ENCODE measurements around the gene ASIC4.

Gene ASIC4

DNA sequence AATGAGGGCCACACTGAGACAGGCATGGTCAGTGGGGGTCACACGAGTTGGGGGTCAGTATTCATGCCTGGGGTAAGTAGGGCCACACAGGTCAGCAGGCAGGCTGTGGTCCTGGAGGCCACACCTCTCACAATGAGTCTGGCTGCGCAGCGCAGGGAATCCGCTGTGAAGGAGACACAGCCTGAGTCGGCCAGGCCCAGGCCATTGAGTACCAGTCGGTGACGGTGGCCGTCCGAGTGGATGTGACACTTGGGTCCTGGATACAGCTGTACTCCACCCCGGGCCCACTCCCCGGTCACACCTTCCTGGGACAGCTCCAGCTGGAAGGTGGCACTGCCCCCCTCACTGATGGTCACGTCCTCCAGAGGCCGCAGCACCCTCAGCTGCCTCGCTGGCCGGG, 40.1 kb downstream of the ASIC4 start:
- DNase-seq = no peak

DNA sequence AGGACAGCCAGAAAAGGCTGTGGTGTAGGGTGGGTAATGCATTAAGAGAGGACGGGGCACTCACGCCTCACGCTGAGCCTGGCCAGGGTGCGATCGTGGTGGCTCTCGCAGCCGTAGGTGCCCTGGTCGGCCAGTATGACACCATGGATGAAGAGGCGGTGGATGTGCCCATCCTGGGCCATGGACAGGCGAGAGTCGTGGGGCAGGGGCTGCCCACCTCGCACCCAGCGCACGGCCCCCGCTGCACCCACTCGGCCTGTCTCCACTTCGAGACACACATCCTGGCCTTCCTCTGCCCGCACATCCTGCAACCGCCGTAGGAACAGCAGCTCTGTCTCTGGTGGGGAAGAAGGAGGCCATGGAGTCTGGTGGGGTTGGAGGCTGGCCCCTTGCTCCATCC, 41.7 kb downstream of the ASIC4 start:
- DNase-seq = no peak

DNA sequence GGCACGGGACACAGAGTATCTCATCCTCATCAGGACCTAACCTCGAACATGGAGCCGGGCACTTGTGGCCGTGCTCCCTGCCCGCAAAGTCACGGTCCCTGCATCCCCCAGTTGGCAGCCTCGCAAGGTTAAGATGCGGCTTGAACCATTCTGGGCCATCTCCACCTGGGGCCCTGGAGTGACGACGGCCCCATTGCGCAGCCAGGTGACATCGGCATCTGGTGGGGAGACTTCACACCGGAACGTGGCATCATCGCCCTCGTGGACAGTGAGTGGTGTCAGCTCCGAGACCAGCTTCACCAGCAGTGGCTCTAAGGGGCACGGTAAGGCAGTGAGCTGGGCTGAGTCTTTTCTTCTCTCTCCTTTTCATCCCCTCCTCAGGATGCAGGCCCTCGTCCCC, 42.1 kb downstream of the ASIC4 start:
- no peak for DNase-seq

DNA sequence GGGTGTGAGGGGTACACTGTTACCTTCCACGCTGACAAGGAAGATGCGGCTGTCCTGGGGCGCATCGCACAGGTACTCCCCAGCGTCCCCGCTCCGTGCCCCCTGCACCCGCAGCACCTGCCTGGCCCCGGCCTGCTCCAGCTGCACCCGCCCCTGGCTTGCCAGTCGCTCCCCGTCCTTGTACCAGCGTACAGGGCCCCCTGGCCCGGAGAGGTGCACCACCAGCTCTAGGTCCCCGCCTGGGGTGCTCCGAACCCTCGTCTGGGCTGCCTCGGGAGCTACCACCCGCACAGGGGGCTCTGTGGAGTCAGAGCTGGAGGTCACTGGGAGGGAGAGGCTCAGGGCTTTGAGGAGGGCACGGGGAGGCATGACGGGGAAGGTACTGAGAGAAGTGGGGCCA, 43.0 kb downstream of the ASIC4 start:
- DNase-seq = no peak

DNA sequence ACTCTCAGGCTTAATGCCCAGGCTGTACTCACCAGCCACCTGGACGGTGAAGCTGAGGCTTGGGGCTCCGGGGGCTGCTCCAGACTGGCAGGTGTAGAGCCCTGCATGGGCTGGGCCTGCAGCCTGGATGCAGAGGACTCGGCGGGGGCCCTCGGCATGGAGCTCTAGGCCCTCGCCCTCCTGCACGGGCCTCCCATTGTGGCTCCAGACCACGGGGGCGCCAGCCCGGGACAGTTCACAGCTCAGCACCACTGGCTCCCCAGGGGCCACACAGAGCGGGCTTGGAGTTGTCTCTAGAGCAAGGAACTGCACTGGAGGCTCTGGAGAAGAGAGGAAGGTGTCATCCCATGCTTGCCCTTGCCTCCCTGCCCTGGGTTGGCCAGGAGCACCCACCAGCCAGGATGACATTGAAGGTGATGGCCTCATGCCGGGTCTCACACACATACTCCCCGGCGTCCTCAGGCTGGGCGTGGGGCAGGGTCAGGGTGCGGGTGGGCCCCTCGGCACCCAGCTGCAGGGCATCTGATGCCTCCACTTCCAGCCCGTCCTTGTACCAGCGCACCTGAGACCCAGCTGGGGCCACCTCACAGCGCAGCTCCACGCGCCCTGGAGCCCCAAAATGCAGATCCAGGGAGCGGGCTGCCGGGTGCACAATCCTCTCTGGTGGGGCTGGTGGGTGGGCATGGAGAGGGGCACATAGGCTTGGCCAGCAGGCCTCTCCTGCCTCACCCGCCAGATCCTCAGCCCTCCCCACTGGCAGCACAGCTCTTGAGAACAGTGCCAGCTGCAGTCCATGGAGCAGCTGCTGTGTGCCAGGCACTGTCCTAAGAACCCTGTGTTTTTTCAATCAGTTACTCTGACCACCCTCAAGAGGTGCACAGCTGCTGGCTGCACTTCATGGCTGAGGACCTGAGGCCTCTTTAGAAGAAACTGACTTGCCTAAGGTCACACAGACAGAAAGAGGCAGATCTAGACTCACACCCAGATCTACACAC, 43.8 kb downstream of the ASIC4 start:
- no peak for DNase-seq

DNA sequence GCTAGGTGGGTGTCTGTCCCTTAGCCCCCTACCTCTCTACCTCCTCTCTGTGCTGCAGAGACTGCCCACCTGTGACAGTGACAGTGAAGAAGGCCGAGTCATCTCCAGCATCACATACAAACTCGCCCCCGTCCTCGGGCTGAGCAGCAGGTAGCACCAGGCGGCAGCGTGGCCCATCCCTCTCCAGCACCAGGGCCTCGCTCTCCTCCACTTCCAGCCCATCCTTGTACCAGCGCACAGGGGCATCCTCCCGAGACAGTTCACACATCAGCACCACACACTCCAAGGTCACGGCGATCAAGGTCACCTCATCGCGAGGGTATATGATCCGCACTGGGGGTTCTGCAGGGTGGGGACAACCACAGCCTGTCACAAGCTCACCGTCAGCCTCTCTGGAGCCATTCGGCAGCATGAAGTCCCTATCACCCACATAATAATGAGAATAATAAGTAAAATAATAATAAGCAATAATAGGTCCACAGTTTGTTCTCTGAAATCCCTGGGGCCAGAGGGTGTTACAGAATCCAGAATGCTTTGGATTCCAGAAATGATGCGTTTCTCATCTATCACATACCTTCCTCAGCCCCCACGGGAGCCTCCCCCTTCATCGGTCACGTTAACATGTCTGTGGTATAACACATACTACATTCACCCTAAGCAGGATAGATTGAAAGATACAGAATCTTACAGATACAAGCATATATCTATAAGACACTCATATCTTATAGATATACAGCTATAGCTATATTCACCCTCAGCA, 45.1 kb downstream of the ASIC4 start:
- no peak for DNase-seq

DNA sequence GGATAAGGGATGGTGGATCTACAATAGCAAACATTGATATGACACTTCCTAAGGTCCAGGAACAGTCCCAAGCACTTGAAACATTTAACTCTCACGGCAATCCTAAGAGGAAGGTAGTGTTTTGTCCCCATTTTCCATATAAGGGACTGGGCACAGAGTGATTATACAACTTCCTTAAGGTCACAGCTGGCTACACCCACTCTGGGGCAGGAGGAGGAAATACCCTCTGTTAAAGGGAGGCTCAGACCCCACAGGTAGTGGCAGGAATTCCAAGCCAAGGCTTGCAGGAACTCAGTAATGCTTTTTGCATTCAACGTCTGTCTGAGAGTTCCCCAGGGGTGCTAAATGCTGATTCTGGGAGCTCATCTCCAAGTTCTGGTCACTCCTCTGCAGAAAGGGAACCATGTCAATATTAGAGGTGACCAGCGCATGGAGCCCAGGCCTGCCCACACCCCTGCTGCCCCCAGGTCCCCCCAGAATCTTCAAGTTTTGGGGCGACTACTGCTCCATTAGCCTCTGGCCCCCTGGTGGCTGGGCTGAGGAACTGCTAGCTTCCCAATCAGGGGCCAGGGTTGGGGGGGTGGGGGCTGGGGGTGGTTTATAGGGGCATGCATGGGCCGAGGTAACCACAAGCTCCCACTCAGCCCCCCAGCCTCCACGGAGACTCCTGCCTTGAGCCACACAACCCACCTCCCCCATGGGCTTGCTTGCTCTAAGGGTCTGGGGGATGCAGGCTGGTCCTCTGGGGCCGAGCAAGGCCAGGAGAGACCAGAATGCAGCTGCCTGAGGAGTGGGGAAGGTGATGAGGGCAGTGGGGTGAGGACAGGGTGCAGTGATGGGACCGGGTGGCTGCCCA, 46.0 kb downstream of the ASIC4 start:
- no peak for DNase-seq

DNA sequence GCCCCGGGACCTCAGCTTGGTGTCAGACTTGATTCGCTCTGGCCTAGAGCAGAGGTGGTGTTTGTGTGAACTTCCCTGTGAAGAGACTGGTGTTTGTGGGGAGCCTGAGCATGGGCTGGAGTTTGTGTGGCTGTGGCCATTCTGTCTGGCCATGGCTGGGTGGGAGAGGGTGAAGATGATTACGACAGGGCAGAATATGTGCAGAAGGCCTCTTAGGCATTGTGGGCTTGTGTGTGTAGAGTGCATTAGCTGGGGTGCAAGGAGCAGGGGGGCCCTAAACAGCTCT, 46.6 kb downstream of the ASIC4 start:
- no peak for DNase-seq

DNA sequence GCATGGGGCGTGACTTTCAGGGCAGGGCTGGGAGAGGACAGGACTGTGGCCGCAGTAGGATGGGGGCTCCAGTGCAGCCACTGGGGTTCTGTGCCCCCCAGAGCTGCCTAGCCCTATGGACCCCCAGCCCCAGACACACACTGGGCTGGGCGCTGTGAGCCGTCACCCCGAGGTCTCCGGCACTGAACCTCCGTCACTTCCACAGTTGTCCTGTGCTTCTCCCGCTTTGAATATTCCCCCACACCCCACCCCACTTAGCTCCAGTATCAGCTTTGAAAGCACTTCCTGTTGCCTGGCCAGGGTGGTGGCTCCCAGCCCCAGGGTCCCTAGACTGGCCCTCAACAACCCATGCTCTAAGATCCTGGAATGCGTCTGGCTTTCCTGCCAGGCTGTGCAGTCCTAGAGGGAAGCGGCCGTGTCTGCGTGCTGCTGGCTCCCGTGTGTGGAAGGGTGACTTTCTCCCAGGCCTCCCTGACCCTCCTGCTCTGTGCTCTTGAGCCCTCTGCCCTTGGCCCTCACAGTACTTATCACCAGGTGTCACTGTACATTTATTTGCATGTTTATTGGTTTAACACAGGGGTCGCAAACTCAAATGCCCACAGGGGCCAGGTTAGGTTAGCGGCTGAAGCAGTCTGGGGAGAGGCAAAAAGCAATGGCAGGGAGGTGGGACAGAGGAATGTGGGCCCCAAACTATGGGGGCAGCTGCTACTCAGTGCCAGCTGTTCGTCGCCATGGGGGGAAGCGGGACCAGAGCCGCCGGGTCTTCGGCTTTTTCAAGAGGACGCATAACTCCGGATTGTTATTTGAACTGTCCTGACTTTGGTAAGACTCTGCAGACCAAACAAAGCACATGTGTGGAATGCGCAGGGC, 47.1 kb downstream of the ASIC4 start:
- no peak for DNase-seq

DNA sequence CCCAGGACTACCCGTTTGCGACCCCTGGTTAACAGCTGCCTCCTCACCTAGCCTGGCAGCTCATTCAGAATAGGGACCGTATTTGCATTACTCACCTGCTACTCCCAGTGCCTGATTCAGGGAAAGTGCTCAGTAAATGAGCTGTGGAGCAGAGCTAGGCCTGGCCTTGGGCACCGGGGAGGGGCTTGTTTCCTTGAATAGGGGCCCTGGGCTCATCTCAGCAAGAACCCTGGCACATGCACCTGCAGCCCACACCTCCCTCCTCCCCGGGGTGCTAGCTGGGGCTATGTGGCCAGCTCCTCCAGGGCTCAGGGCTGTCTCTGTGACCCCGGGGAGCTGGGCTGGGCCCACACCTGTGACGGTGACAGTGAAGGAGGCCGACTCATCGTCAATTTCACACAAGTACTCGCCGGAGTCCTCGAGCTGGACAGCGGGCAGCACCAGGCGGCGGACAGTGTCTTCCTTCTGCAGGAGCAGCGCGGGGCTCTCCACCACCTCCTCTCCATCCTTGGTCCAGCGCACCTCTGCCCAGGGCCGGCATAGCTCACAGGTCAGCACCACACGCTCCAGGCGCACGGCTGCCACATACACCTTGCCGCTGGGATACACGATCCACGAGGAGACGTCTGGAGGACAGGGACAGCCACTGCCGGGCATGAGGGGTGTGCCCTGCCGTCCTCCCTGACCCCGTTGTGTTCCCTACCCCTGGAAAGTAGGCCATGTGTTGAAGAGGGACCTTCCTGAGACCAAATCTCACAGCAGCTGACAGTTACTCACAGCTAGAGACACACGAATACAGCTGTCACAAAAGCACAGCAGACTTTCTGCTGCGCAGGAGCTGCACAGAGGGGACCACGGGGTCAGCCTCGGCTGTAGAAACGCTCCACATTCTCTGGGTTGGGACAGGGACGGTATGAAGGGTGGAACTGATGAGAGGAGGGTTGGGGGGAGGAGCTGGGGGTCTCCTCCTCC, 48.1 kb downstream of the ASIC4 start:
- DNase-seq = no peak

DNA sequence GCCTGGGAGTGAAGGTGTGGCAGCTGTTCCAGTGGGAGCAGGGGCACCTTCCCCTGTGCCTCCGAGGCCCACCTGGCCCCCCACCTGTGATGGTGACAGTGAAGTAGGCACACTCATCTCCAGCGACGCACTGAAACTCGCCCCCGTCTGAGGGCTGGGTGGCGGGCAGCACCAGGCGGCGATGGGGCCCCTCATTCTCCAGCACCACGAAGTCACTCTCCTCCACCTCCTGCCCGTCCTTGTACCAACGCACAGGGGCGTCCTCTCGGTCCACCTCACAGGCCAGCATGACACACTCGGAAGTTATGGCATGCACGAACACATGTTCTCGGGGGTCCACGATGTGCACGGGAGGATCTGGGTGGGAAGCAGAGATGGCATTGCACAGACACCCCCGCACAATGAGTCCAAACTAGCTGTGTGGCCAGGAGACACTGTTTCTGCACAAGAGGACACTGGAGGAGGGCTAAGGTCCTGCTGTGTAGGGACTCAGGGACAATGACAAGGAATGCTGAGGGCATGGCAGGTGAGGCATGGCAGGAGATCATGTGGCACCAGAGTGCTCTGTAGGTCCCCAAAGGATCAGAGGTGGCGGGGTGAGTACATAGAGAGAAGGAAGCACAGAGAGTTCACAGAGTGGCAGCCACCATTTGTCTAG, 49.1 kb downstream of the ASIC4 start:
- DNase-seq = no peak

DNA sequence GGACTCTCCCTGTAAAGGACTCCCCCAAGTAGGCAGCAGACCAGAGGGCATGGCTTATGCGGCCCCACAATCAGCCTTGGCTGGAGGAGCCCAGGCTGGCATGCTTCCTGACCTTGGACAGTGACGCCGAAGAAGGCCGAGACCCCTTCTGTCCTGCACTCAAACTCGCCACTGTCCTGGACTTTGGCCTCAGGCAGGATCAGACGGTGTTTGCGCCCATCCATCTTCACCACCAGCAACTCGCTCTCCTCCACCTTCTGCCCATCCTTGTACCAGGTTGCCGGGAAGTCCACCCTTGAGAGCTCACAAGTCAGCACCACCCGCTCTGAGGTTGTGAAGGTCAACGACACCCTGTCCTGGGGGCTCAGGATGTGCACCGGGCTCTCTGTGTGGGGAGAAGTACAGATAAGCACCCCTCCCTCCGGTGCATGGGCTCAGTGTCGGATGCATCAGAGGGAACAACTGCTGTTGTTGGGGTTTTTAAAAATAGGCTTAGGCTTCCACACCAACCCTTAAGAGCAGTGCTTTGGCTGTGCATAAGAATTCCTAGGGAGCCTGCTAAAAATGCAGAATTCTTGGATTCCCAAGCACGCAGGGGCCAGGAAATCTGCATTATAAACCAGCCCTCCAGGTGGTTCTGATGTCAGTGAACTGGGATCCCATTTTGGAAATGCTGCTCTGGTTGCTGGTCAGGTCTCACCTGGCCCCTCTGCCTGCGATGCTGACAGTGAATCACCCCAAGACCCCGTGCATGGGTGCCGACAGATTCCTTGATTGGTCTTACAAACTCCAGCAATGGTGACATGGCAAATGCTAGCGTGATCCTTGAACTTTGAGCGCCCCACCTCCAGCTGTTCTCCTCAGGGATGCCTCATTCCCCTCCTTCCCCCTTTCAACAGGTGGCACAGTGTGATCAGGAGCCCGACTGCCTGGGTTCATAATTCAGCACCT, 51.1 kb downstream of the ASIC4 start:
- no peak for DNase-seq

DNA sequence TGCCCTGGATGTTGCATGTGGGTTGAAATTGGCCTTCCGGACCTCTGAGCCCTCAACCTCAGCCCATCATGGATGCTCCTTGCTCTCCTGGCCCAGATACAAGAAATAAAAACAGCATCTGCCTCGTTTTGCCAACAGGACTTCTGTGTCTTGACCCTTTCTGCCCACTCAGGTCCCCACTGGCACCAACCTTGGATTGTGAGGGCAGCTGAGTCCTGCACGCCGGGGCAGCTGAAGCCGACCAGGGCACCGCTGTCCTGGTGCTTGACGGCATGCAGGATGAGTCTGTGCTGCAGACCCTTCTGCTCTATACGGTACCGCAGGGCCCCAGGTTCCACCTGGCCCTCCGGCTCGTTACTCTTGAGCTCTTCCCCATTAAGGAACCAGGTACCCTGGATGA, 52.4 kb downstream of the ASIC4 start:
- DNase-seq = no peak

DNA sequence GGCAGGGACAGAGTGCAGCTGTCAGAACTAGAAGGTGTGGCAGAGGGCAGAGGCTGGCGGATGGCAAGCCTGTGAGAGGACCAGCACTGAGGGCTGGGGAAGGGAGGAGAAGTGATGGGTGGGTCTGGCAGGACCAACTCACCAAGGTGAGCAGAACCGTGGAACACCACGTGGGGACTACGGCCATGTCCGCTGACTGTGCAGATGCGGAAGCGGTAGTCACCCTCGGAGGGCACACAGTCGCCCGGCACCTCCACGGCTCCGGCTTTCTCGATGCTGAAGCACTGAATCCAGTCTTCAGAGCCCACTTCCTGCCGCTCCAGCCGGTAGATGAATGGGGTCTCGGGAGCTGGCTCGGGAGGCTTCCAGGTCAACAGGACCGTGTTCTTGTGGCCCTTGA, 52.8 kb downstream of the ASIC4 start:
- no peak for DNase-seq

DNA sequence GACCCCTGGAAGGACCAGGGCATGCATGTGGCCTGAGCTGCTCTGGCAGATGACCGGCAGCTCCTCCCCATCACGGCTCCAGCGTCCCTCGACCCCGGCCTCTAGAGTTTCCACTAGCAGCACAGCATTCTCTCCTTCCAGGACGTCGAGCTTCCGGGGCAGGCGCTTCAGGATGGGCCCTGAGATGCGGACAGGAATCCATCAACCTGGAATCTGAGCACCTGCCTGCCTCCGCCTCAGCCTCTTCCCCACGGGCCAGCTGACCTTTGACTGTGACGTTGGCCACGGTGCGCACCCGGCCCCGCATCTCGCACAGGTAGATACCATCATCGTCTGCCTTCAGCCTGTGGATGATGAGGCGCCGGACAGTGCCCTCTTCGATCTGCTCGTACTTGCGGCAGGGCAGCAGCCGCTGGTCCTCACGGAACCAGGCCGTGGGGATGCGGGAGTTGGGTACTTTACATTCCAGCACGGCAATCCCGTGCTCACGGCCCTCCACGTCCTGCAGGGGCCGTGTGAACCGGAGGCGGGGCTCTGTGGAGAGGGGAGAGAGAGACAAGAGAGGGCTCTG, 53.6 kb downstream of the ASIC4 start:
- DNase-seq = no peak

DNA sequence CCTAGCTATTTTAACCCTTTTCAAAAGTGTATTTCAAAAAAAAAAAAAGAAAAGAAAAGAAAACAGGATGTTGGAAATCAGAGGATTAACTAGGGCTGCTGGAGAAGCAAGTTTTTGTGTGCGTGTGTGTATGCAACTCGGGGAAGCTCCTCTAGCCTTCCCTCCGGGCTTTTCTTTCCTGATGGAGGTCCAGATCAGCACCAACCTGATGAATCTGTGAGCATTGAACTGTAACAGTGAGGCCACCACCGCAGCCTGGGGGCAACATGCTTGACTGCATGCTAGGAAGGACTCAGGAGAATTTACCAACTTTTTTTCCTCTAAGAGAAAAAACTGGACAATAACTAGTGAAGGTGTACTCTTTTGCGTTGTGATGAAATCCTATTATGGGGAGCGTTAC, 54.8 kb downstream of the ASIC4 start:
- no peak for DNase-seq

DNA sequence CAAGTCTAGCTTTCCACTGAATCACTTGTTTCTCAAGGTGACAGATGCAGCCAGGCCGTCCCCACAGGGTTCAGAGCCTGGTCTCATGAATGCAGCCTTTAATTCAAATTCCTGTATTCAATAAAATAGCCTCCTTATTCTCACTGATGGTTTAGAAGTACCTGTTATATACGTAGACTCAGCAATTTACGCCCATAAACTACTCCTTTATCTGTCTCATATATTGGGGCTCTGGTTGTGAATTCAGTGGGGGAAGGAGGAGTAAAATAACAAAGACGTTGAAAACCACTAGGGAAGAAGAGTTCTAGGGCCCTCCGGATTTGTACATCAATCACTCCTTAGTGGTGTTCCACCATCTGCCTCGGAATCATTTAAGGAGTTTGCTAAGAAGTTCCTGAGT, 55.4 kb downstream of the ASIC4 start:
- no peak for DNase-seq

DNA sequence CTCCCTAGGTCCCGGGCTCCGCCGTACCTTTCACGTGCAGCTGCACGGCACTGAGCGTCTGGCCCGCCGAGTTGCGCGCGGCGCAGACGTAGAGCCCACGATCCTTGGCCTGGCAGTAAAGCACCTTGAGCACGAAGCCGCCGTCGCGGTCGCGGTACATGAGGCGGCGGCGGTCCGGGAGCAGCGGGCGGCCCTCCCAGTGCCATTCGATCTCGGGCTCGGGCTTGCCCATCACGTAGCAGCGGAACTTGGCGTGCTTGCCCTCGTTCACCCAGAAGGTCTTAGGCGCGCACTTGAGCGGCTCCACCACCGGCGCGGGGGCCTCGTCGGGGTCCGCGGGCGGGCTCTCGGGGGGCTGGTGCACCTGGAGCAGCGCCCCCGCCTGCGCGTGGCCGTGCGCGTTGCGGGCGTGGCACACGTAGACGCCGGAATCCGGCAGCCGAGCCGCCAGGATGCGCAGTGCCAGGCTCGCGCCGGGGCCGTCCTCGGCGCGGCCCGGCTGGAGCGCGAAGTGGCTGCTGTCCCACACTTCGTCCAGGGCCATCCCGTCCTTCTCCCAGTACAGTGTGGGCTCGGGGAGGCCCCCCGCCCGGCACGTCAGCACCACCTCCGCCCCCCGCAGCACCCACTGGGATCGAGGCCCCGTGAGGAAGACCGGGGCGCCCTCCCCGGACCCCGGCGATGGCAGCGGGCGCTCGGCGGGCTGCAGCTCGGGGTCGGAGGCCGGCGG, 56.1 kb downstream of the ASIC4 start:
- no peak for DNase-seq

Measured in CD4-positive, alpha-beta T cell treated with Interferon gamma for 1 hour (primary cell).